Ectodermal cell (in vitro differentiated cells): ENCODE measurements around the gene LAD1.

Experiments
- H3K27ac ChIP-seq: 2 replicates; pipeline ENCODE4 v1.7.0; 2013; ENCODE audit warnings: mild to moderate bottlenecking, low read depth, low read length; ENCODE audit not compliant: insufficient read depth, poor library complexity, severe bottlenecking
- H3K27me3 ChIP-seq: 2 replicates; pipeline ENCODE4 v1.7.0; 2013; ENCODE audit warnings: mild to moderate bottlenecking, low read length; ENCODE audit not compliant: insufficient read depth, control insufficient read depth, poor library complexity, severe bottlenecking
- H3K36me3 ChIP-seq: one replicate; pipeline ENCODE4 v1.7.0; 2013; ENCODE audit warnings: low read length; ENCODE audit not compliant: control insufficient read depth, insufficient read depth
- H3K4me1 ChIP-seq: one replicate; pipeline ENCODE4 v1.7.0; 2013; ENCODE audit warnings: low read length; ENCODE audit not compliant: control insufficient read depth, insufficient read depth
- H3K4me3 ChIP-seq: 2 replicates; pipeline ENCODE4 v1.7.0; 2013; ENCODE audit warnings: low read depth, low read length, control low read depth; ENCODE audit not compliant: insufficient read depth
- H3K9me3 ChIP-seq: 2 replicates; pipeline ENCODE4 v1.7.0; 2013; ENCODE audit warnings: mild to moderate bottlenecking, low read length, moderate library complexity; ENCODE audit not compliant: control insufficient read depth
- WGBS, 2 experiments: methylation state at CpG; one replicate each; pipeline ENCODE4 v1.1.7; 2013; ENCODE audit warnings: missing lambda C conversion rate in 2 of 2; 5-methylcytosine and 5-hydroxymethylcytosine counted together

The LAD1 gene

DNA sequence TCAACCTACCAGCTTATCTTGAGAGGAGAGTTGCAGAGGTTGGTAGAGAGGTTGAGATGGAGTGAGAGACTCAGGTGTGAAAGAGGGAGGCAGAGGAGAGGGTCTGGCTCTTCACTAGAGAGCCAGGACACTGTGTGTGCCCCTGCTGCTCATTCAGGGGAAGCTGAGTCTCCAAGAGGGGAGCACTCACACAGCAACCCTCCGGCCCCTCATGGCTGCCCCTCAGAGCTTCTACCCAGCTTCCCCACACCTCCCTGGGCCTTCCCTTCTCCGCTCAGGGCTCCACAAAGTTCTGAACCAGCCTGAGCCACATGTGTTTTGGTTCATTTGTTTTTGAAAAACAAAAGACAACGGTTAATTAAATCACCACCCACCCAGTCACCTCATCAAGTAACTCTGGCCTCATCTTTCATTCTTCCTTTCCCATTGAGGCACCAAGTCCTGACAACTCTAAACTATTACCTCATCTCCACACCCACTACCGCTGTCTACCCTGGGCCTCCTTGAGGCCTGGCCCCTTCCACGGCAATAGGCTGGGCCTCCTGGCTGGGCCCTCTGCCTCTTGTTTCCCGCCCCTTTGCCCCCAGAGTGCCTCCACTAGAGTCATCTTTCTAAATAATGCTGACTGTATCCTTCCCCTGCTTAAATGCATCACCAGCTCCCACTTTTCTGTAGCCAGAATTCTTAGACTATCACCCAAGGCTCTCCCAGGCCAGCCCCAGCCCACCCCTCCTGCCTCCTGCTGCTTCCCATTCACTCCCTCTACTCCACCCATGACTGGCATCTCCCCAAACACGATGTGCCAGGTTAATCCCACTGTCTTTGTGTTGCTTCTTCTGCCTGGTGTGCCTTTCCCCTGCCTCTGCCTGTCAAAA is 54.7 kb downstream of the LAD1 start:
- 77 to 78% methylated on average over 7 of the region's 7 CpGs for WGBS, 2 experiments
- H3K36me3 ChIP-seq, result no peaks in the 10 kb centered on the region
- H3K9me3 ChIP-seq, result no peaks in the 10 kb centered on the region

DNA sequence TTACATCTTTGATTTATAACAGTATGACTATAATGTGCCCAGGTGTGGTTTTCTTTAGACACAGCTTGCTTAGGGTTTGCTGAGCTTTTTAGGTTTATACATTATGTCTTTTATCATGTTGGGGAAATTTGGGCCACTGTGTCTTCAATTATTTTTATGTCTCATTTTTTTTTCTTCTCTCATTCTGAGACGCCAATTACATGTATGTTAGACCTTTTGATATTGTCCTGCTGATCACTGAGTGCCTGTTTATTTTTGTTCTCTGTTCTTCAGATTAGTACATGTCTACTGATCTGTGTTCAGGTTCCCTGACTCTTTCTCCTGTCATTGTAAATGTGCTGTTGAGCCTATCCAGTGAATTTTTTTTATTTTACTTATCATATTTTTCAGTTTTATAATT is 57.7 kb downstream of the LAD1 start:
- H3K36me3 ChIP-seq, result no peaks in the 10 kb centered on the region
- H3K27ac ChIP-seq, result no peak overlapping the region
- no peaks in the 10 kb centered on the region for H3K9me3 ChIP-seq
- WGBS, 2 experiments, result 100% methylated on average over 1 of the region's 1 CpG
- H3K4me3 ChIP-seq, result no peak overlapping the region
- no peaks in the 10 kb centered on the region for H3K27me3 ChIP-seq
- H3K4me1 ChIP-seq, result peaks cover 6% of the 10 kb centered on the region

More for the DNA sequence above, 54.7 kb downstream of the LAD1 start:
- H3K27ac ChIP-seq, result no peak overlapping the region
- H3K27me3 ChIP-seq, result no peaks in the 10 kb centered on the region
- H3K4me1 ChIP-seq, result peaks cover 10% of the 10 kb centered on the region
- H3K4me3 ChIP-seq, result no peak overlapping the region

DNA sequence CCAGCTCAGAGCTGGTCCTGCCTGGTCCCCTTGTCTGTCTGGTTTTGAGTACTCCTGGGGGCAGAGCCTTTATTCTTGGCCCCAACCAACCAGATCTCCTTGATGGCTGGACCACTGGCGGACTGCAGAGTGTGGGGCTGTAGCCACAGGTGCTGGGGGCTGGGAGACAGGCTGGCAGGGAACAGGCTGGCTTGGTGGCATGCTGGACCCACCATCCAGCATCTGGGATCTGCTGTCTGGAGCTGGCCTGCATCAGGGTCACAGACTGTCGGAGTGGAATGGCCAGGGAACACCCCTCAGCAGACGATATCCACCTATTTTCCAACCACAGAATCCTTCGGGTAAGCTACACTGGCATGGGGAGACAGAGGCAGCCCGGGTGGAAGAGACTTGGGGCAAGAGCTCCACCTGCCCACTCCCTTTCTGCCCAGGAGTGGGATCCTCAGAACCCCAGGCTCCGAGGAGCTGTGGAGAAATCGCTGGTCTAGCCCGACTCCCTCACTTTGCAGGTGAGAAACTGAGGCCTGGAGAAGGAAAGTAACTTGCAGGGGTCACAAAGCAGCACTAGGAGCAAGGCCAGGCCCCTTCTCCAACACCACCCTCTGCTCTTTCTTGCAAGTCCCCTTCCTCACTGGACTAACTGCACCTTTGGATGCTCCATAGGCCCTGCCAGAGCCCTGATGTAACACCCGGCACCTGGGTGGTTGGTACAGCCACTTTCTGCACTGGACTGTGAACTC is 62.2 kb downstream of the LAD1 start:
- no peaks in the 10 kb centered on the region for H3K36me3 ChIP-seq
- 93 to 96% methylated on average over 9 of the region's 9 CpGs for WGBS, 2 experiments

DNA sequence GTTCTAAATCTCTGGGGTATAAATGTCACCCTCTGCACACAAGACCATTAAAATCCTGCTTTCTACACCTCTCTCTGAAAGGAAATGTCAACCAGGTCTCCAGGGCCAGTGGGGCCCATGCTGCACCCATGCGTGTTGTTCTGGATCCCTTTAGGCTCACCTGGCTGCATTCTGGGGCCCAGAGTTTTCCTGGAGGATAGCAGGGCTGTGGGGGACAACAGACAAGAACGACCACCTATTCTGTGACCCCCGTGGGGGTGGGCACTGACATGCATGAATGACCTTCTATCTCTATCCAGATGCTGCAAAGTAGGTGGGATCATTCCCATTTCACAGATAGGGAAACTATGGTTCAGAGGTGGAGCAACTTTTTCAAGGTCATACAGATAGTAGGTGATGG is 63.2 kb downstream of the LAD1 start:
- Histone ChIP-seq H3K4me3 (no peak overlapping the region), H3K27ac (no peak overlapping the region), H3K9me3 (no peaks in the 10 kb centered on the region), H3K27me3 (no peaks in the 10 kb centered on the region), H3K36me3 (no peaks in the 10 kb centered on the region), H3K4me1 (no peaks in the 10 kb centered on the region)
- 89 to 91% methylated on average over 3 of the region's 3 CpGs for WGBS, 2 experiments

More for the DNA sequence above, 62.2 kb downstream of the LAD1 start:
- H3K27me3 ChIP-seq, result no peaks in the 10 kb centered on the region
- no peaks in the 10 kb centered on the region for H3K9me3 ChIP-seq
- no peak overlapping the region for H3K27ac ChIP-seq
- no peaks in the 10 kb centered on the region for H3K4me1 ChIP-seq
- H3K4me3 ChIP-seq, result no peak overlapping the region

DNA sequence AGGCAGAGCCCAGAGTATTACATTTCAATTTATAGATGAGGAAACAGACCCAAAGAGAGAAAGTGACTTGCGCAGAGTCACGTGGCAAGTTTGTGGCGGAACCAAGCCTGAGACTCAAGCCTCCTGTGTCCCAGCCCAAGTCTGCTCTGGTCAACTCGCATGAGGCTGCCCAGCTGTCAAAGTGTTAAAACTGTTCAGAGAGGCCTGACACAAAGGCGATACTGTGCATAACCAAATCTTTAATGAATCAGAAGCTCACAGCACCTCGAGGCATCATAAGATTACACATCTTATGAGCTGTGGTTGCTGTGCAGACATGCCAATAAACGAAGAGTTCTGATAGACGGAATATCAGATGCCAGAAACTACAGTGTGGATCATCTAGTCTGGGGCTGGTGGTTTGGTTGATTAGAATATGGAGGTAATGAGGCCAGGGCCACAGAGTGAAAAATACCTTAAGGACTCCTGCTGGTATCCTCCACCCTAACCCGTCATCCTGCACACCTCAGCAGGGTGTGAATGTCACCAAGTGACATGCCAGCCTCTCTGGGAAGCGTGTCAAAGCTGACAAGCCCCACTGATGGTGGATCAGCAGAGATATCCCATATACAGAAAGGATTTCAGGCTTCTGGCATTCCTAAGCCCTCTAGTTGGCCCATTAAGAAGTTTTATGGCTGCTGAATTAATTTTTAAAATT is 63.8 kb downstream of the LAD1 start:
- no peaks in the 10 kb centered on the region for H3K9me3 ChIP-seq
- H3K4me1 ChIP-seq, result no peaks in the 10 kb centered on the region
- H3K27ac ChIP-seq, result no peak overlapping the region
- H3K4me3 ChIP-seq, result no peak overlapping the region
- H3K36me3 ChIP-seq, result no peaks in the 10 kb centered on the region
- no peaks in the 10 kb centered on the region for H3K27me3 ChIP-seq
- WGBS, 2 experiments, result 94 to 96% methylated on average over 10 of the region's 10 CpGs

DNA sequence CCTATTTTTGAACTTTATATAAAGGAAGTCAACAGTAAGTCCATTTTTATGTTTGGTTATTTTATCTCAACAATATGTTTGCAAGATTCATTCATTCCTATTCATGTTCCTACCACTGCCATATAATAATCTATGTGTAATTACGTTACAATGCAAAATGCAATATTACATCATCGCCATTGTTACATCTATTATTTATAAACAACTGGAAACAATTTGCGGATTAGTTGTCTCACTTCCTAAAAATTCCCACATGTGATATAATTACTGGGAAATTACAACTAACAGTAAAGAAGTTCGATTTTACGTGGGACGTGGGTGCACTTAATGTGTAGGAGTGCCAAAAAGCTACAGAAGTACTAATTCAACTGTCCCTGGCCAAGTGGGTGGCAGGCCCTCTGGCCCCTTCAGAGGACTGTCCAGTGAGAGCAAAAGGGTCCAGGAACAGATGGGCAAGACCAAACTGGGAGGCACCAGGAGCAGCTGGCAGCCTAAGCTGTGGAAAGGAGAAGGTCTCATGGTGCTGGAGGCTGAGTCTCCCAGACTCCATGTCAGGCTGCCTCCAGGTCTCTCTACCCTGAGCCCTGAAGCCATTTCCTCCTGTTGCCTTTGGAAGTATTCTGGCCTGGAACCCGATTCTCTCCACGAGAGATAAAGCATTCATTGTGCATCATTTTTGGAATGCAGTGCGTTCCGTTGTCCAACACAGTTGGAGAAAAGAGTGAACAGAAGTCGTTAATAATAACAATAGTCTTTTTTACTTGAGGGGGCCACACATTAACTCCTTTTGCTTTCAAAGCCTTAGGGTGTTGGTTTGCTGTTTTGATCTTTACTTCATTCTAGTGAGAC is 64.6 kb downstream of the LAD1 start:
- no peaks in the 10 kb centered on the region for H3K9me3 ChIP-seq
- no peaks in the 10 kb centered on the region for H3K27me3 ChIP-seq
- H3K36me3 ChIP-seq, result no peaks in the 10 kb centered on the region
- H3K4me1 ChIP-seq, result no peaks in the 10 kb centered on the region
- no peak overlapping the region for H3K27ac ChIP-seq
- no peak overlapping the region for H3K4me3 ChIP-seq
- 94 to 98% methylated on average over 11 of the region's 11 CpGs for WGBS, 2 experiments

DNA sequence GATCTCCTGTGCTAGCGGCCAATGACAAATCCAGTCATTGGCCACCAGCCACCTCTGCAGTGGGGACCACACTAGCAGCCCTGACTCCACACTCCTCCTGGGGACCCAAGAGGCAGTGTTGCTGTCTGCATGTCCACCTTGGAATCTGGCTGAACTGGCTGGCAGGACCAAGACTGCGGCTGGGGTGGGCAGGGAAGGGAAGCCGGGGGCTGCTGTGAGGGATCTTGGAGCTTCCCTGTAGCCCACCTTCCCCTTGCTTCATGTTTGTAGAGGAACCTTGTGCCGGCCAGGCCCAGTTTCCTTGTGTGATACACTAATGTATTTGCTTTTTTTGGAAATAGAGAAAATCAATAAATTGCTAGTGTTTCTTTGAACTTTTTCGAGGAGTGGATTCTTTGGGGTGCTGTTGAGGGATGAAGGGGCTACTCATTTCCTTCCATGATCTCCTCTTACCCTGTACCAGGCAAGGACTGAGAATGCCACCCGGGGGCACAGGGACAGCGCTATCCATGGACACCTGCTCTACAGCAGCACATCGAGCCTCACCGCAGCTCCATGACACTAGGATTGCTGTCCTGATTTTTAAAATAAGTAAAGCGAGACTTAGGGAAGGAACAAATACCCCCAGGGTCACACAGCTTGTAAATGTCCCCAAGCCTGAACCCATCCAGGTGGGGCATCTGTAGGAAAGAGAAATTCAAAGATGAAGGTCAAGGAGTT is 66.3 kb downstream of the LAD1 start:
- no peaks in the 10 kb centered on the region for H3K27me3 ChIP-seq
- H3K36me3 ChIP-seq, result no peaks in the 10 kb centered on the region
- WGBS, 2 experiments, result 94 to 96% methylated on average over 10 of the region's 10 CpGs

DNA sequence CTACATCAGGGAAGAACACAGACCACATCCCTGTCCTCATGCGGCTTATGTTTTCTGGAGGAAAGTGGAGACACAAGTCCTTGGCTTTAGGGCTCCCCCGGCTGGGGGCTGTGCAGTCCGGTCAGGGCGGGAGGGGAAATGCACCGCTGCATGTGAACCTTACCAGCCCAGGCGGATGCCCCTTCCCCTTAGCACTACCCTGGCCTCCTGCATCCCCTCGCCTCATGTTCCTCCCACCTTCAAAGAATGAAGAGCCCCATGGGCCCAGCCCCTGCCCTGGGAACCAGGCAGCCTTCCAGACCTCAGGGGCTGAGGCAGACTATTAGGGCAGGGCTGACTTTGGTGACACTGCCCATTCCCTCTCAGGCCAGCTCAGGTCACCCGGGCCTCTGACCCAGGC is 67.1 kb downstream of the LAD1 start:
- no peaks in the 10 kb centered on the region for H3K27me3 ChIP-seq
- H3K4me3 ChIP-seq, result no peak overlapping the region
- no peaks in the 10 kb centered on the region for H3K36me3 ChIP-seq
- no peaks in the 10 kb centered on the region for H3K9me3 ChIP-seq
- 88 to 96% methylated on average over 8 of the region's 8 CpGs for WGBS, 2 experiments
- no peak overlapping the region for H3K27ac ChIP-seq
- no peaks in the 10 kb centered on the region for H3K4me1 ChIP-seq

More for the DNA sequence above, 66.3 kb downstream of the LAD1 start:
- Histone ChIP-seq H3K27ac (no peak overlapping the region), H3K4me1 (no peaks in the 10 kb centered on the region), H3K9me3 (no peaks in the 10 kb centered on the region), H3K4me3 (no peak overlapping the region)

DNA sequence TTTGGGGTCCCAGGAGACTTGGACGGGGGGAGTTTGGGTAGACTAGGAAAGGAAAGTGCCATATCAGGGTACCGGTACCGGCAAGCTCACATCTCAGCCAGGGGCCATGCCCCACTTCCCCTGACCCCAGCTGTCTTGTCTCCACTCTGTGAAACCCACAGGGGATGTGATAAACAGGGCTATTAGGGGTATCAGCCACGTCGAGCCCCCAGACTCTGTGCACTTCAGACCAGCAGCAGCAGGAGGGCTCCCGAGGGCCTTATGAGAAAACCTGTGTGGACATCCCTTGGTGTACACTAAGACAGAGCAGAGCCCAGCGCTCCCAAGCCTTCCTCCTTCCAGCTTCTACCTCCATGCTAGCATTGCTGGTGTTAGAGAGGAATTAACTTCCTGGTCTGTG is 68.0 kb downstream of the LAD1 start:
- Histone ChIP-seq H3K4me3 (no peak overlapping the region), H3K27me3 (no peaks in the 10 kb centered on the region), H3K27ac (no peak overlapping the region), H3K9me3 (no peaks in the 10 kb centered on the region), H3K4me1 (no peaks in the 10 kb centered on the region), H3K36me3 (no peaks in the 10 kb centered on the region)
- 91 to 93% methylated on average over 7 of the region's 7 CpGs for WGBS, 2 experiments
